SU-DHL-6 (cell line): ENCODE data around the gene SAMD4B.

Experiments
- H2AFZ ChIP-seq: fragments of 200-600 bp; sonication (generic); 2 replicates; pipeline ENCODE4 v1.6.1; 2014; ENCODE audit warnings: low read depth, mild to moderate bottlenecking, moderate library complexity, mixed read lengths, antibody characterized with exemption, low read length; ENCODE audit not compliant: severe bottlenecking
- H3F3A ChIP-seq: fragments of 200-600 bp; shearing (Covaris generic); 2 replicates; pipeline ENCODE4 v1.6.0; 2016; ENCODE audit warnings: antibody characterized with exemption, mild to moderate bottlenecking; ENCODE audit not compliant: insufficient read depth
- H3K27ac ChIP-seq: fragments of 200-600 bp; sonication (generic); 2 replicates; pipeline ENCODE4 v1.5.1; 2016; ENCODE audit warnings: low read depth, mild to moderate bottlenecking, low read length, moderate library complexity, mixed read lengths
- H3K27me3 ChIP-seq: fragments of 200-600 bp; sonication (generic), shearing (Covaris generic); 2 replicates; pipeline ENCODE4 v1.6.0; 2014; ENCODE audit warnings: mild to moderate bottlenecking, low read length
- H3K36me3 ChIP-seq: fragments of 200-600 bp; sonication (generic); 2 replicates; pipeline ENCODE4 v1.6.1; 2014; ENCODE audit warnings: mild to moderate bottlenecking, low read length, mixed read lengths
- H3K4me2 ChIP-seq: fragments of 300-600, 200-600 bp; shearing (Covaris generic), sonication (generic); 2 replicates; pipeline ENCODE4 v1.6.0; 2014; ENCODE audit warnings: low read length, low read depth, mild to moderate bottlenecking; ENCODE audit not compliant: poor library complexity, severe bottlenecking
- H3K4me3 ChIP-seq: fragments of 200-600 bp; sonication (generic); 2 replicates; pipeline ENCODE4 v1.5.1; 2014; ENCODE audit warnings: antibody characterized with exemption, low read length, mild to moderate bottlenecking, mixed read lengths; ENCODE audit not compliant: insufficient read depth, poor library complexity, severe bottlenecking
- H3K79me2 ChIP-seq: fragments of 200-600 bp; sonication (generic); 2 replicates; pipeline ENCODE4 v1.6.1; 2014; ENCODE audit warnings: mild to moderate bottlenecking, low read length, moderate library complexity; ENCODE audit not compliant: insufficient read depth
- H3K9ac ChIP-seq: fragments of 200-600 bp; sonication (generic); 2 replicates; pipeline ENCODE4 v1.7.0; 2014; ENCODE audit warnings: mild to moderate bottlenecking, low read length
- H3K9me2 ChIP-seq: fragments of 200-600 bp; sonication (generic); replicated peaks from 2 replicates; pipeline ENCODE4 v1.6.1; 2014; ENCODE audit warnings: low read length; ENCODE audit not compliant: insufficient read depth
- H3K9me3 ChIP-seq: fragments of 200-600 bp; sonication (generic); 2 replicates; pipeline ENCODE4 v1.6.1; 2014; ENCODE audit warnings: low read length, mixed read lengths; ENCODE audit not compliant: insufficient read depth
- H4K20me1 ChIP-seq: fragments of 200-600 bp; sonication (generic); 2 replicates; pipeline ENCODE4 v1.6.1; 2014; ENCODE audit warnings: low read depth, mild to moderate bottlenecking, antibody characterized with exemption, low read length, moderate library complexity, mixed read lengths
- EZH2phosphoT487 ChIP-seq: fragments of 200-600 bp; sonication (generic), shearing (Covaris generic); conservative IDR thresholded peaks from 2 replicates; pipeline ENCODE4 v1.6.1; 2018; ENCODE audit warnings: mild to moderate bottlenecking, antibody characterized with exemption, low read length, moderate library complexity, mixed read lengths
- TF ChIP-seq, protein P1 (sequence below): fragments of 200-600 bp; sonication (generic); IDR thresholded peaks from one replicate; pipeline ENCODE4 v1.5.1; 2017; ENCODE audit warnings: antibody characterized with exemption, mild to moderate bottlenecking, low read length, moderate library complexity; ENCODE audit not compliant: insufficient read depth, poor library complexity, severe bottlenecking

The SAMD4B gene

DNA sequence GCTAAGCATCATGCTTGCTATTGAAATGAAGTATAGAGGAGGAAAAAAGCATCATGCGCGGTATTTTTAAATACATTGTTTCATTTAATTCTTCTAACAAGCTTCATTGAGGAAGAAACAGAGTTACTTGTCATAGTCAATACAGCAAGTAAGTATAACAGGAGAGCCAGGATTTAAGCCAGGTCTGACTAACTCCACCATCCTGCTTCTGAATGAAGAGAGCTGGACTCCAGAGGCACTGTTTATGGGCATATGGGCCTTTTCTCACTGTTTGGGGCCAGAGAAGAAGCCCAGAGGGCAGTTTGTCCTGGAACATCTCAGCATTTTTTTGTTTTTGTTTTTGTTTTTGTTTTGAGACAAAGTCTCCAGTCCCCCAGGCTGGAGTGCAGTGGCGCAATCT lies 7.9 kb downstream of the SAMD4B start:
- Histone ChIP-seq H3K9me2 (no peaks in the 10 kb centered on the region), H3F3A (no peaks in the 10 kb centered on the region), H3K4me2 (no peak overlapping the region), H4K20me1 (no peaks in the 10 kb centered on the region), H3K79me2 (0 out of 2 replicates have a peak, but pooled peaks cover 3% of the 10 kb centered on the region), H2AFZ (no peak overlapping the region), H3K27me3 (no peaks in the 10 kb centered on the region), H3K27ac (no peak overlapping the region), H3K36me3 (no peaks in the 10 kb centered on the region), H3K9ac (no peak overlapping the region), H3K4me3 (no peak overlapping the region), H3K9me3 (no peaks in the 10 kb centered on the region)
- TF ChIP-seq, protein P1, sequence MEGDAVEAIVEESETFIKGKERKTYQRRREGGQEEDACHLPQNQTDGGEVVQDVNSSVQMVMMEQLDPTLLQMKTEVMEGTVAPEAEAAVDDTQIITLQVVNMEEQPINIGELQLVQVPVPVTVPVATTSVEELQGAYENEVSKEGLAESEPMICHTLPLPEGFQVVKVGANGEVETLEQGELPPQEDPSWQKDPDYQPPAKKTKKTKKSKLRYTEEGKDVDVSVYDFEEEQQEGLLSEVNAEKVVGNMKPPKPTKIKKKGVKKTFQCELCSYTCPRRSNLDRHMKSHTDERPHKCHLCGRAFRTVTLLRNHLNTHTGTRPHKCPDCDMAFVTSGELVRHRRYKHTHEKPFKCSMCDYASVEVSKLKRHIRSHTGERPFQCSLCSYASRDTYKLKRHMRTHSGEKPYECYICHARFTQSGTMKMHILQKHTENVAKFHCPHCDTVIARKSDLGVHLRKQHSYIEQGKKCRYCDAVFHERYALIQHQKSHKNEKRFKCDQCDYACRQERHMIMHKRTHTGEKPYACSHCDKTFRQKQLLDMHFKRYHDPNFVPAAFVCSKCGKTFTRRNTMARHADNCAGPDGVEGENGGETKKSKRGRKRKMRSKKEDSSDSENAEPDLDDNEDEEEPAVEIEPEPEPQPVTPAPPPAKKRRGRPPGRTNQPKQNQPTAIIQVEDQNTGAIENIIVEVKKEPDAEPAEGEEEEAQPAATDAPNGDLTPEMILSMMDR: no peak
- no peak for TF ChIP-seq EZH2phosphoT487

DNA sequence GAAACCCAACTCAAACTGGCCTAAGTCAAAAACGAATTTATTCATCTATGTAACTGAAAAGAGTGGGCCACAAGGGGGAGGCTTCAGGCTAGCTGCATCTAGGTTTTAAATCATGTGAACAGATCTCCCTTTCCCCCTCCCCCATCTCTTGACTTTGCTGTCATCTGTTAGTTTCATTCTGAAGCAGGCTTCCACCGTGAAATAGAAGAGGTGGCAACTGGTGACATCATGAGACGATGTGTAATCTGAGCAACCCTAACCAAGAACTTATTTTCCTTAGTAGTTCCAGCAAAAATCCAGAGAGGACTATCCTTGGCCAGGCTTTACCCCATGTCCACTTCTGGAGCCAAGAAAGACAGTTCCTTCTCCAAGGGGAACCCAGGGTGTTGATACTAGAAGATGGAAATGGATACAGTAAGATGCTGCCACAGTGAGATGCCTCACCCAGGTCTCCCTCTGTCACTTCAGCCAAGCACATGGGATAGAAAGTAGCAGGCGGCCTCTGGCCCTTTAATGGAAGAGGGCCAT lies 9.4 kb downstream of the SAMD4B start:
- Histone ChIP-seq H3K9me2 (no peaks in the 10 kb centered on the region), H3F3A (no peaks in the 10 kb centered on the region), H3K27me3 (no peaks in the 10 kb centered on the region), H4K20me1 (no peaks in the 10 kb centered on the region), H3K79me2 (0 out of 2 replicates have a peak, but pooled peaks cover 3% of the 10 kb centered on the region), H3K27ac (no peak overlapping the region), H3K36me3 (no peaks in the 10 kb centered on the region), H2AFZ (no peak overlapping the region), H3K4me3 (no peak overlapping the region), H3K9ac (no peak overlapping the region), H3K9me3 (no peaks in the 10 kb centered on the region), H3K4me2 (no peak overlapping the region)
- TF ChIP-seq EZH2phosphoT487: no peak

DNA sequence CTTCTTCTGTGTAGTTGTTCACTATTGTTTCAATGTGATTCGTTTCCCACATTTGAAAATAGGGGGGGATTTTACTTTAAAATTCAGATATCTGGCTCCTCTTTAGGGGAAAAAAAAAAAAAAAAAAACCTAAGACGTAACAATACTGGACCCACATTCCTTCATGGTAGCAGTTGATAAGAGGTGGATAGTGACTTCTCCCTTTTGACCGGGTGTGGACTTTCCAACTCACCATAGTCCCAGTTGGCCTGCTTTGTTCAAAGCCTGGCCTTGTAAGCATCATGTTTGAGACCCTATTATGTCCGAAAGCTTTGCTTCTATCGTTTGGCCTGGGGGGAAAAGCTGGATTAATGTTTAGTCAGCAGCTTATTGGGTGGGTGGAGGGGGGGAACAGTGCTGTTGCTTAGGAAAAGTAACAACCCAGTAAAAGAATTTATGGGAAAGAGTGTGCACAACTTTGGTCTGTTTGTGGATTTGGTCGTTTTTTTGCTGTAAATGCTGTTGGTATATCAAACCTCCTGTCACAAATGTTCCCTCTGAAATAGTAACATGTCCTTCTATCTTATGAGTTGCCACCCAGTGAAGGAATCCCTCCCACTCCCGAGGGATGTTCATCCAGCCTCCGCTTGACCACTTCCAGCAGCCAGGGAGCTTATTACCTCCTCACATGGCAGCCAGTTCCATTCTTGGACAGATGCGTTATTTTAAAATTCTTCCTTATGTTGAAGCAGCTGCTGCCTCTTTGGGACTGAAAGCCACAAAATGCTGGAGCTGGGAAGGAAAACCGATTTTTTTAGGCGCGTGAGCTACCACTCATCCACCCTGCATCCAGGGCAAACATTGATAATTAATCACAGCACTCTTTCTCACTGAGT lies 10.4 kb downstream of the SAMD4B start:
- H3K9me2 ChIP-seq: no peaks in the 10 kb centered on the region
- H3K27ac ChIP-seq: no peak overlapping the region
- no peaks in the 10 kb centered on the region for H3K79me2 ChIP-seq
- no peaks in the 10 kb centered on the region for H3K9me3 ChIP-seq
- H3K4me3 ChIP-seq: no peak overlapping the region
- no peaks in the 10 kb centered on the region for H3K36me3 ChIP-seq
- no peak for TF ChIP-seq EZH2phosphoT487
- TF ChIP-seq, protein P1: no peak
- H3K9ac ChIP-seq: no peak overlapping the region
- no peaks in the 10 kb centered on the region for H3K27me3 ChIP-seq
- H2AFZ ChIP-seq: no peak overlapping the region
- no peaks in the 10 kb centered on the region for H4K20me1 ChIP-seq
- no peaks in the 10 kb centered on the region for H3F3A ChIP-seq
- no peak overlapping the region for H3K4me2 ChIP-seq

DNA sequence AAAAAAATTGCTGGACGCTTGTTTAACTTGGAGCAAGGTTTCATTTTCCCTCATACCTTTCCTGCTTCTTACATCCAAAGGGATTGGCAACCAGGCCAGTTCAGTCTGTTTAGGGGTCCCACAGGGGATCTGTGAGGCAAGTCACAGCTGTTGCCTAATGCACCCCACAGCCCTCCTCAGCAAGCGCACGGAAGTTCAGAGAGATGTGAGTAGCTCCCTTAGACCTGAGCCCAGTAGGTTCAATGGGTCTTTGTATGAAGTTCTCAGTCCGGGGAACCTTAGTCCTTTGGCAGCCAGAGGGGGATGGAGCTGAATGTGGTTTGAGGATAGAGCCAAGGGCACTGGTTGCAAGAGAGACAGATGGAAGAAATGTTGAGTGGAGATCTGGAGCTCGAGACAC lies 13.0 kb downstream of the SAMD4B start:
- Histone ChIP-seq H2AFZ (no peak overlapping the region), H3K27me3 (no peaks in the 10 kb centered on the region), H4K20me1 (no peaks in the 10 kb centered on the region), H3F3A (no peaks in the 10 kb centered on the region), H3K27ac (no peak overlapping the region), H3K9me3 (no peaks in the 10 kb centered on the region), H3K9ac (no peak overlapping the region), H3K9me2 (no peaks in the 10 kb centered on the region), H3K4me2 (no peak overlapping the region), H3K4me3 (no peak overlapping the region), H3K36me3 (peaks cover 4% of the 10 kb centered on the region; the same call in 1 of the 2 replicates), H3K79me2 (no peaks in the 10 kb centered on the region)
- TF ChIP-seq, protein P1: no peak
- TF ChIP-seq EZH2phosphoT487: no peak
